Neural cell (in vitro differentiated cells): ENCODE data around the gene FBLIM1.

Source experiments
- CTCF ChIP-seq: fragments of 450-650 bp; IDR thresholded peaks from 2 replicates; pipeline ENCODE4 v1.5.1; 2014; ENCODE audit warnings: antibody characterized with exemption, mild to moderate bottlenecking, moderate library complexity; ENCODE audit not compliant: poor library complexity, severe bottlenecking
- EP300 ChIP-seq: fragments of 450-650 bp; conservative IDR thresholded peaks from 2 replicates; pipeline ENCODE4 v1.6.1; 2014; ENCODE audit warnings: antibody characterized with exemption, mild to moderate bottlenecking, moderate library complexity; ENCODE audit not compliant: poor library complexity, severe bottlenecking
- POLR2AphosphoS5 ChIP-seq: IDR thresholded peaks from 2 replicates; pipeline ENCODE4 v1.6.1; 2012
- RAD21 ChIP-seq: fragments of 450-650 bp; conservative IDR thresholded peaks from 2 replicates; pipeline ENCODE4 v1.6.1; 2014; ENCODE audit warnings: antibody characterized with exemption, mild to moderate bottlenecking, moderate library complexity
- TAF1 ChIP-seq: IDR thresholded peaks from 2 replicates; pipeline ENCODE4 v1.6.1; 2012; ENCODE audit warnings: low read depth

- no peak for TF ChIP-seq CTCF
- TF ChIP-seq RAD21: no peak
- TF ChIP-seq EP300: no peak
- no peak for TF ChIP-seq POLR2AphosphoS5
- no peak for TF ChIP-seq TAF1
Observed at GRCh38 chr1:15835205-15835740, 76.7 kb downstream of the FBLIM1 start.
